Stomach smooth muscle (tissue), 2 donors: Measurements from ENCODE around the gene KRTAP5-3.

ENCODE experiments used
- H3K27ac ChIP-seq: one replicate; pipeline ENCODE4 v1.7.0; 2013; ENCODE audit warnings: mild to moderate bottlenecking, low read length, inconsistent platforms
- H3K27me3 ChIP-seq, 2 donors: one replicate each; pipeline ENCODE4 v1.7.0; 2013; ENCODE audit warnings: low read length in 2 of 2; ENCODE audit not compliant: insufficient read depth in 2 of 2, control insufficient read depth in 1 of 2
- H3K36me3 ChIP-seq, 2 donors: one replicate each; pipeline ENCODE4 v1.7.0; 2013; ENCODE audit warnings: low read length in 2 of 2; ENCODE audit not compliant: control insufficient read depth in 2 of 2, insufficient read depth in 2 of 2
- H3K4me1 ChIP-seq: one replicate; pipeline ENCODE4 v1.7.0; 2013; ENCODE audit warnings: low read length; ENCODE audit not compliant: control insufficient read depth, insufficient read depth
- H3K4me3 ChIP-seq, 2 donors: one replicate each; pipeline ENCODE4 v1.7.0; 2013; ENCODE audit warnings: low read length in 2 of 2
- H3K9ac ChIP-seq, 2 donors: one replicate each; pipeline ENCODE4 v1.7.0; 2013; ENCODE audit warnings: low read length in 2 of 2, mild to moderate bottlenecking in 1 of 2
- H3K9me3 ChIP-seq, 2 donors: one replicate each; pipeline ENCODE4 v1.7.0; 2013; ENCODE audit warnings: low read length in 2 of 2; ENCODE audit not compliant: control insufficient read depth in 2 of 2
- donor health status: healthy.
- donor health status: Pancreatic carcinoma.

The KRTAP5-3 gene

DNA sequence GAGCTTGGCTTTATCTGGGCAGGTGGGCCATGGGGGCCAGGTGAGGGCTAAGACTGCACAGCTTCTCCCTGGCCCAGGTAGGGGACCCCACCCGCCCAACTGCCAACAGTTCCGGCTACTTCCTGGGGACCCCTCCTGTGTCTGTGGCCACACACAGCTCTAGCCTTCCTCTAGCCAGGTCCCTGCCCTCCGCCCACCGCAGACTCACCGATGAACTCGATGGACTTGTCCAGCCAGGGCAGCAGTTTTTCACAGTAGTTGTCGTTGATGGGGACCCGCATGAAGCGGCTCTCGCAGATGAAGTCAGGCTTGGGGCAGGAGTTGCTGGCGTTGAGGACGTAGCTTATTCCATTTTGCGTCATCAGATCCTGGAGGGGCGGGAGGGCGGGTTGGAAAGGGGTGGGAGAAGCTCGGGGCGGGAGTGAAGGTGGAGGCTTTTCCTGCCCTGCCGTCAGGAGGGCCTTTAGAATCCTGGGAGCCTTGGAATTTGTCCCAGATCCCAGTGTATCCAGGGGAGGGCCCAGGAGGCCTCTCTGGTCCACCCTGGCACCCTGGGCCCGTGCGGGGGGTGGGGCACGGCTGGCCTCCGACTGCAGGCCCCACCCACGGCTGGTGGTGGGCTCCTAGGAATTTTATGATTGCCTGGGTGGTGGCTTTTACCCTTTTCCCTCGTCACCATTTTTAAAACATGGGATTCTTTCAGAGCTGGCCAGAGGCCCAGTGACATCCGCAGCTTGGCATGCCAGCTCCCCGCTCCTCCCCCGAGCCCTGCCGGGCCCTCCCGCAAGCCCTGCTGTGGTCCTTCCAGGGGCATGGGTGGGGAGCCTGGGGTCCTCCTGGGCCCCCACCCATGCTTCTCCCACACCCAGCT, 50.1 kb downstream of the KRTAP5-3 start:
- Histone ChIP-seq H3K4me1 (peaks cover 59% of the 10 kb centered on the region), H3K36me3 (peaks cover 7 to 8% of the 10 kb centered on the region in 2 donors), H3K9ac (peak overlapping the region; percentile 84 to 85), H3K4me3 (peak overlapping the region; percentile 40 to 64), H3K27me3 (no peaks in the 10 kb centered on the region), H3K27ac (peak overlapping the region; percentile 99), H3K9me3 (no peaks in the 10 kb centered on the region)
